A549 (cell line): ENCODE measurements around the gene CLMN. TPM values are rescaled to one million over a fixed set of nuclear protein-coding genes. Genes with fewer than 3 reads are reported as not detected.
A peak's percentile ranks its signal among the peaks of the same experiment; 100 is the strongest.

Source experiments
- ATAC-seq, 2 experiments: fragments of 200-7000 bp in 1 of 2; fragments of >200 bp in 1 of 2; cut with Nextera tagmentation in 1 of 2; cut with Tn5 transposase in 1 of 2; 3 replicates each; pipeline versions ENCODE4 v1.8.0 to v1.9.1; 2018 to 2020; ENCODE audit warnings: mild to moderate bottlenecking in 1 of 2, moderate library complexity in 1 of 2
- CTCF ChIA-PET: fragments of 300-600 bp; sonication (Branson Sonifier 250); formaldehyde crosslinking; extraction: SDS; loops from one replicate; lab custom pipeline; 2021; ENCODE audit warnings: antibody characterized with exemption, inconsistent platforms; lab: Yijun Ruan, JAX
- POLR2A ChIA-PET: fragments of 350-600 bp; formaldehyde crosslinking; extraction: SDS; loops from one replicate; lab custom pipeline; 2021; ENCODE audit warnings: antibody characterized with exemption, inconsistent platforms; lab: Yijun Ruan, JAX
- DNase-seq, 2 experiments: peaks; one replicate each; pipeline versions ENCODE4 v3.0.0 to v3.0.0-alpha.2; 2011 to 2016; ENCODE audit warnings: low read depth in 1 of 2, low spot score in 1 of 2
- FAIRE-seq: peaks from 2 replicates; lab custom pipeline; 2011; peaks lifted over from hg19 to GRCh38; lab: Jason Lieb, UNC
- H3K27ac ChIP-seq, 2 experiments: fragments of >200 bp; sonication (Bioruptor Twin); formaldehyde crosslinking; 3 replicates each; pipeline ENCODE4 v1.5.1; 2016 to 2017
- H3K4me1 ChIP-seq: fragments of >200 bp; sonication (Bioruptor Twin); formaldehyde crosslinking; 3 replicates; pipeline ENCODE4 v1.6.1; 2016
- H3K4me2 ChIP-seq: fragments of >200 bp; sonication (Bioruptor Twin); formaldehyde crosslinking; 3 replicates; pipeline ENCODE4 v1.6.1; 2016
- H3K4me3 ChIP-seq: fragments of >200 bp; sonication (Bioruptor Twin); formaldehyde crosslinking; 3 replicates; pipeline ENCODE4 v1.5.1; 2016
- H3K9me3 ChIP-seq: fragments of >200 bp; sonication (Bioruptor Twin); formaldehyde crosslinking; 3 replicates; pipeline ENCODE4 v1.6.1; 2016
- ATOH8 ChIP-seq: fragments of 250-450 bp; sonication (Bioruptor Pico); IDR thresholded peaks from 2 replicates; pipeline ENCODE4 v1.5.0; 2020; ENCODE audit warnings: low read depth, mild to moderate bottlenecking, moderate library complexity
- CBX2 ChIP-seq: fragments of 200-600 bp; sonication (generic); IDR thresholded peaks from 2 replicates; pipeline ENCODE4 v1.6.1; 2016; ENCODE audit warnings: low read depth, mild to moderate bottlenecking, borderline replicate concordance
- CHD2 ChIP-seq: fragments of 150-350 bp; IDR thresholded peaks from 2 replicates; pipeline ENCODE4 v1.6.1; 2014; ENCODE audit warnings: low read length; ENCODE audit not compliant: partially characterized antibody
- CHD4 ChIP-seq: fragments of 200-600 bp; sonication (generic); IDR thresholded peaks from 2 replicates; pipeline ENCODE4 v1.6.1; 2016; ENCODE audit warnings: antibody characterized with exemption, mild to moderate bottlenecking, borderline replicate concordance
- EHMT2 ChIP-seq: fragments of 200-600 bp; sonication (generic); IDR thresholded peaks from 2 replicates; pipeline ENCODE4 v1.6.1; 2016; ENCODE audit warnings: antibody characterized with exemption, low read depth, mild to moderate bottlenecking, moderate library complexity
- FOXS1 ChIP-seq: fragments of 250-450 bp; sonication (Bioruptor Pico); IDR thresholded peaks from 2 replicates; pipeline ENCODE4 v1.5.0; 2020; ENCODE audit warnings: mild to moderate bottlenecking, moderate library complexity
- HEYL ChIP-seq: fragments of 250-450 bp; sonication (Bioruptor Pico); IDR thresholded peaks from 2 replicates; pipeline ENCODE4 v1.8.0; 2021; ENCODE audit warnings: mild to moderate bottlenecking, moderate library complexity
- HOXA7 ChIP-seq: fragments of 250-450 bp; sonication (Bioruptor Pico); IDR thresholded peaks from 2 replicates; pipeline ENCODE4 v1.5.0; 2020; ENCODE audit warnings: mild to moderate bottlenecking, moderate library complexity
- HOXB5 ChIP-seq: fragments of 250-450 bp; sonication (Bioruptor Pico); IDR thresholded peaks from 2 replicates; pipeline ENCODE4 v1.5.0; 2020; ENCODE audit warnings: mild to moderate bottlenecking, moderate library complexity
- KDM5A ChIP-seq: fragments of 200-600 bp; sonication (generic); IDR thresholded peaks from 2 replicates; pipeline ENCODE4 v1.6.1; 2016; ENCODE audit warnings: antibody characterized with exemption, mild to moderate bottlenecking
- MAZ ChIP-seq: fragments of 150-350 bp; IDR thresholded peaks from 2 replicates; pipeline ENCODE4 v1.6.1; 2014; ENCODE audit warnings: antibody characterized with exemption, low read depth, low read length, borderline replicate concordance
- MYC ChIP-seq: IDR thresholded peaks from 2 replicates; pipeline ENCODE4 v1.6.1; 2012; ENCODE audit warnings: mild to moderate bottlenecking, inconsistent platforms, low read length, improper control_type of control experiment, borderline replicate concordance
- NFE2L2 ChIP-seq: fragments of 150-350 bp; conservative IDR thresholded peaks from 2 replicates; pipeline ENCODE4 v1.6.1; 2014; ENCODE audit warnings: low read length
- NR3C1 ChIP-seq: fragments of >200 bp; sonication (Bioruptor Twin); formaldehyde crosslinking; IDR thresholded peaks from 3 replicates; pipeline ENCODE4 v1.6.1; 2017
- PBX3 ChIP-seq: IDR thresholded peaks from 2 replicates; pipeline ENCODE4 v1.6.1; 2012
- PHF8 ChIP-seq: fragments of 200-600 bp; sonication (generic); IDR thresholded peaks from 2 replicates; pipeline ENCODE4 v1.6.1; 2016; ENCODE audit warnings: low read depth, mild to moderate bottlenecking, antibody characterized with exemption, moderate library complexity, borderline replicate concordance
- POLR2AphosphoS2 ChIP-seq: conservative IDR thresholded peaks from 2 replicates; pipeline ENCODE4 v1.6.1; 2012; ENCODE audit warnings: low read length, improper control_type of control experiment, inconsistent platforms
- RAD21 ChIP-seq, 2 experiments: fragments of >200 bp in 1 of 2; sonication (Bioruptor Twin) in 1 of 2; formaldehyde crosslinking in 1 of 2; IDR thresholded peaks in 1 of 2; conservative IDR thresholded peaks in 1 of 2; 2 replicates in 1 of 2; 3 replicates in 1 of 2; pipeline ENCODE4 v1.6.1; 2012 to 2018; ENCODE audit warnings: inconsistent platforms in 1 of 2
- SMC3 ChIP-seq: fragments of >200 bp; sonication (Bioruptor Twin); formaldehyde crosslinking; IDR thresholded peaks from 3 replicates; pipeline ENCODE4 v1.6.1; 2018; ENCODE audit warnings: inconsistent platforms
- SREBF2 ChIP-seq: fragments of 450-650 bp; IDR thresholded peaks from 2 replicates; pipeline ENCODE4 v1.6.1; 2014; ENCODE audit warnings: mild to moderate bottlenecking, moderate library complexity
- TFCP2L1 ChIP-seq: fragments of 250-450 bp; sonication (Bioruptor Pico); IDR thresholded peaks from 2 replicates; pipeline ENCODE4 v1.5.0; 2021; ENCODE audit warnings: mild to moderate bottlenecking
- USF2 ChIP-seq: fragments of 450-650 bp; IDR thresholded peaks from 2 replicates; pipeline ENCODE4 v1.6.1; 2014; ENCODE audit warnings: antibody characterized with exemption
- ZC3H11A ChIP-seq: fragments of 450-650 bp; IDR thresholded peaks from 2 replicates; pipeline ENCODE4 v1.6.1; 2014; ENCODE audit warnings: antibody characterized with exemption, mild to moderate bottlenecking
- ZNF302 ChIP-seq: fragments of 250-450 bp; sonication (Bioruptor Pico); IDR thresholded peaks from 2 replicates; pipeline ENCODE4 v1.9.0; 2021; ENCODE audit warnings: inconsistent platforms, mild to moderate bottlenecking, moderate library complexity
- WGBS: methylation state at CpG from one replicate; pipeline ENCODE4 v1.1.6; 2017; ENCODE audit errors: missing lambda C conversion rate; 5-methylcytosine and 5-hydroxymethylcytosine counted together
- polyA plus RNA-seq, 4 experiments: library from polyadenylated mRNA; depleted of rRNA in 3 of 4; stranded (reverse); fragments of >200 nt; fragmentation: RNase III in 1 of 4; extraction: RNeasy Plus Mini Kit Qiagen cat#74134 plus additional on column Dnase treatment in 1 of 4; gene quantifications; 2 replicates in 3 of 4; 3 replicates in 1 of 4; pipeline ENCODE4 v1.2.3, GENCODE V29; 2011 to 2017

CLMN gene
- polyA plus RNA-seq, 2 of the 4 experiments (the other 2 are of a cell fraction): 2.9 to 10.6 TPM

- no peak for FAIRE-seq
These were observed 8.9 kb downstream of the CLMN start for GRCh38 chr14:95310635-95311380.

GRCh38 chr14:95309261-95310051 lies 10.3 kb downstream of the CLMN start:
- H3K4me3 ChIP-seq: no peak overlapping the region
- H3K4me1 ChIP-seq: peaks cover 33% of the 10 kb centered on the region
- CTCF ChIA-PET: no interaction called here
- no peak overlapping the region for H3K4me2 ChIP-seq
- DNase-seq (no peak), FAIRE-seq (no peak), ATAC-seq (no peak)
- H3K27ac ChIP-seq: no peak overlapping the region
- POLR2A ChIA-PET: no interaction called here
- TF ChIP-seq HOXB5 (CRISPR knock-in tag) (no peak), CHD2 (no peak), FOXS1 (CRISPR knock-in tag) (no peak), HOXA7 (CRISPR knock-in tag) (no peak), NFE2L2 (no peak), TFCP2L1 (CRISPR knock-in tag) (no peak), CBX2 (no peak), MYC (no peak), SMC3 (no peak), ZNF302 (no peak), ZC3H11A (no peak), EHMT2 (no peak), KDM5A (no peak), SREBF2 (no peak)
- TF ChIP-seq, all 56 proteins: peak for 0
- 86% methylated on average over 10 of the region's 10 CpGs for WGBS
- H3K9me3 ChIP-seq: no peaks in the 10 kb centered on the region

More at GRCh38 chr14:95310635-95311380, 8.9 kb downstream of the CLMN start:
- Histone ChIP-seq H3K4me1 (peaks cover 46% of the 10 kb centered on the region), H3K4me3 (no peak overlapping the region), H3K4me2 (no peak overlapping the region), H3K27ac (peak overlapping the region in 1 of 2 experiments; percentile 88; a peak in 3 of 6 replicates), H3K9me3 (no peaks in the 10 kb centered on the region)
- CTCF ChIA-PET: interaction anchor here (1.6 kb wide), 1 partner anchor 11 kb away, joined by 3 read pairs; no protein-coding TSS in a partner anchor
- TF ChIP-seq HOXB5 (CRISPR knock-in tag) (no peak), SREBF2 (no peak), PBX3 (no peak), PHF8 (no peak), MAZ (no peak), NR3C1 (no peak), POLR2AphosphoS2 (no peak), CHD2 (no peak), ATOH8 (CRISPR knock-in tag) (no peak), HEYL (CRISPR knock-in tag) (no peak), CHD4 (no peak), USF2 (no peak), MYC (no peak), RAD21 (conservative IDR thresholded peaks at IDR 0.05 in 1 of 2, IDR thresholded peaks at IDR 0.05 in 1 of 2) (no peak), KDM5A (no peak)
- POLR2A ChIA-PET: no interaction called here
- DNase-seq: no peak
- 91% methylated on average over 16 of the region's 16 CpGs for WGBS
- ATAC-seq: no peak
